ENCODE measurements around the gene TUBB6. TPM values are rescaled to one million over a fixed set of nuclear protein-coding genes. Genes with fewer than 3 reads are reported as not detected.

The TUBB6 gene
- total RNA-seq, 6 experiments from 2014 or later: 2.4 to 18.5 (median 9.0) TPM

GRCh38 chr18:12333506-12334290 lies 25.7 kb downstream of the TUBB6 start:
- 74% methylated on average over 7 of the region's 10 CpGs for WGBS (ENCODE audit: insufficient coverage, low coverage, low lambda C conversion rate, missing lambda C conversion rate)
- ATAC-seq (peak in 2 of 4 donors; percentile 27 to 48), DNase-seq (no peak)
- H3K4me3 ChIP-seq: no peak overlapping the region
- intact Hi-C loops (cut with DNase I): no loop called here
- TF ChIP-seq, protein P1, sequence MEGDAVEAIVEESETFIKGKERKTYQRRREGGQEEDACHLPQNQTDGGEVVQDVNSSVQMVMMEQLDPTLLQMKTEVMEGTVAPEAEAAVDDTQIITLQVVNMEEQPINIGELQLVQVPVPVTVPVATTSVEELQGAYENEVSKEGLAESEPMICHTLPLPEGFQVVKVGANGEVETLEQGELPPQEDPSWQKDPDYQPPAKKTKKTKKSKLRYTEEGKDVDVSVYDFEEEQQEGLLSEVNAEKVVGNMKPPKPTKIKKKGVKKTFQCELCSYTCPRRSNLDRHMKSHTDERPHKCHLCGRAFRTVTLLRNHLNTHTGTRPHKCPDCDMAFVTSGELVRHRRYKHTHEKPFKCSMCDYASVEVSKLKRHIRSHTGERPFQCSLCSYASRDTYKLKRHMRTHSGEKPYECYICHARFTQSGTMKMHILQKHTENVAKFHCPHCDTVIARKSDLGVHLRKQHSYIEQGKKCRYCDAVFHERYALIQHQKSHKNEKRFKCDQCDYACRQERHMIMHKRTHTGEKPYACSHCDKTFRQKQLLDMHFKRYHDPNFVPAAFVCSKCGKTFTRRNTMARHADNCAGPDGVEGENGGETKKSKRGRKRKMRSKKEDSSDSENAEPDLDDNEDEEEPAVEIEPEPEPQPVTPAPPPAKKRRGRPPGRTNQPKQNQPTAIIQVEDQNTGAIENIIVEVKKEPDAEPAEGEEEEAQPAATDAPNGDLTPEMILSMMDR (IDR thresholded peaks at IDR 0.05): no peak
- no peak for TF ChIP-seq POLR2A (IDR thresholded peaks at IDR 0.05)
- peaks cover 0 to 47% (median 7%) of the 10 kb centered on the region in 4 donors for H3K36me3 ChIP-seq
- no peaks in the 10 kb centered on the region for H3K9me3 ChIP-seq
- no peaks in the 10 kb centered on the region for H3K4me1 ChIP-seq
- no peaks in the 10 kb centered on the region for H3K27me3 ChIP-seq
- no peak overlapping the region for H3K27ac ChIP-seq

- WGBS (ENCODE audit: insufficient coverage, low coverage, low lambda C conversion rate, missing lambda C conversion rate): 69% methylated on average over 2 of the region's 2 CpGs
- Histone ChIP-seq H3K27ac (no peak overlapping the region), H3K9me3 (no peaks in the 10 kb centered on the region), H3K4me3 (no peak overlapping the region), H3K36me3 (peaks cover 0 to 44% (median 3%) of the 10 kb centered on the region in 4 donors), H3K4me1 (no peaks in the 10 kb centered on the region), H3K27me3 (no peaks in the 10 kb centered on the region)
- no peak for ATAC-seq
- intact Hi-C loops (cut with DNase I): no loop called here
- DNase-seq: no peak
- TF ChIP-seq POLR2A (IDR thresholded peaks at IDR 0.05): no peak
- TF ChIP-seq, protein P1 (IDR thresholded peaks at IDR 0.05): no peak
These were observed 26.3 kb downstream of the TUBB6 start for GRCh38 chr18:12334366-12334808.

DNA sequence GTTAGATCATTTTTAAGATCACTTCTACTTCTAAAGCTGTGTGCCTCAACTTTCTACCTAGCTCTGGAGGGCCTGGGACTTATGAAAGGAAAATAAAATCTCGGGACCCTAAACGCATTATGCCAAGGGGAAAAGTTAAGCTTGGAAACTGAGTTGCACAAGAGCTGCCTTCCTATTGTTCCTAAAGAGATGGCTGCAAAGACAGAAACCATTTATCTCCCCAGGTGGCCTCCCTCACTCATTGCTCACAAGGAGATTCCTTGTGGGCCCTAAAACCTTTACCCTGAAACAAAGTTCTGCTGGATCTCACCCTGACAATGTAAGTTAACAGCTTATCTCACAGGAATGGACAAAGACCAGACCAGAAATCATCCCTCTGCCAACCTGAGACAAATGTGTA lies 26.8 kb downstream of the TUBB6 start:
- no peak for ATAC-seq
- TF ChIP-seq POLR2A (IDR thresholded peaks at IDR 0.05): no peak
- TF ChIP-seq, protein P1 (IDR thresholded peaks at IDR 0.05): no peak
- Histone ChIP-seq H3K4me1 (no peaks in the 10 kb centered on the region), H3K27me3 (no peaks in the 10 kb centered on the region), H3K9me3 (no peaks in the 10 kb centered on the region), H3K4me3 (no peak overlapping the region), H3K36me3 (peaks cover 0 to 39% (median 2%) of the 10 kb centered on the region in 4 donors), H3K27ac (no peak overlapping the region)
- intact Hi-C loops (cut with DNase I): no loop called here
- 92% methylated on average over 2 of the region's 2 CpGs for WGBS (ENCODE audit: insufficient coverage, low coverage, low lambda C conversion rate, missing lambda C conversion rate)
- DNase-seq: no peak

DNA sequence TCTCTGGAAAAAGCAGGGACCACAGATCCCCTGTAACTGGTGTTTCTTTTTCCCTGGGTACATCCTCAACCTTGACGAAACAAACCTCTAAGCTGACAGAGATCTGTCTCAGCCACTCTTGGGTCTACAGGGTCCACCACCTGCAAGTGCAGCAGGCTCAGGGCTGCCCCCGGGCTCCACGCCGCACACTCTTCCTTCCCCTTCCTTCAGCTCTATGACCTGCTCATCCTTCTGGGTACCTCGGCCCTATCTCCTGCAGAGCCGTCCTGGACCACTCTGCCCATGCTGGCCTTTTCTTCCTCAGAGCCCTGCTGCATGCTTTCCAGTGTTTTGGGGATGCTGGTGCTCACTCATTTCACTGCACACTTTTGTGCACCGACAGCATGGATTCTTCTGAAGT lies 27.5 kb downstream of the TUBB6 start:
- Histone ChIP-seq H3K4me3 (no peak overlapping the region), H3K27me3 (no peaks in the 10 kb centered on the region), H3K36me3 (peaks cover 0 to 36% (median 2%) of the 10 kb centered on the region in 4 donors), H3K27ac (no peak overlapping the region), H3K9me3 (no peaks in the 10 kb centered on the region), H3K4me1 (no peaks in the 10 kb centered on the region)
- WGBS (ENCODE audit: insufficient coverage, low coverage, low lambda C conversion rate, missing lambda C conversion rate): 78% methylated on average over 5 of the region's 7 CpGs
- TF ChIP-seq, protein P1 (IDR thresholded peaks at IDR 0.05): no peak
- TF ChIP-seq POLR2A (IDR thresholded peaks at IDR 0.05): no peak
- DNase-seq (no peak), ATAC-seq (no peak)
- intact Hi-C loops (cut with DNase I): no loop called here

All from right lobe of liver (tissue), 6 donors.